GM08714 (cell line): ENCODE results near the gene HEPHL1.

Experiments used
- H3K4me3 ChIP-seq: fragments of 200-500 bp; sonication (Bioruptor generic); 2 replicates; pipeline ENCODE4 v1.5.1; 2014; ENCODE audit warnings: mild to moderate bottlenecking, low read length, inconsistent platforms
- ZNF274 ChIP-seq: IDR thresholded peaks from 2 replicates; pipeline ENCODE4 v1.6.1; 2012; ENCODE audit warnings: mild to moderate bottlenecking, low read depth, low read length

HEPHL1 gene

DNA sequence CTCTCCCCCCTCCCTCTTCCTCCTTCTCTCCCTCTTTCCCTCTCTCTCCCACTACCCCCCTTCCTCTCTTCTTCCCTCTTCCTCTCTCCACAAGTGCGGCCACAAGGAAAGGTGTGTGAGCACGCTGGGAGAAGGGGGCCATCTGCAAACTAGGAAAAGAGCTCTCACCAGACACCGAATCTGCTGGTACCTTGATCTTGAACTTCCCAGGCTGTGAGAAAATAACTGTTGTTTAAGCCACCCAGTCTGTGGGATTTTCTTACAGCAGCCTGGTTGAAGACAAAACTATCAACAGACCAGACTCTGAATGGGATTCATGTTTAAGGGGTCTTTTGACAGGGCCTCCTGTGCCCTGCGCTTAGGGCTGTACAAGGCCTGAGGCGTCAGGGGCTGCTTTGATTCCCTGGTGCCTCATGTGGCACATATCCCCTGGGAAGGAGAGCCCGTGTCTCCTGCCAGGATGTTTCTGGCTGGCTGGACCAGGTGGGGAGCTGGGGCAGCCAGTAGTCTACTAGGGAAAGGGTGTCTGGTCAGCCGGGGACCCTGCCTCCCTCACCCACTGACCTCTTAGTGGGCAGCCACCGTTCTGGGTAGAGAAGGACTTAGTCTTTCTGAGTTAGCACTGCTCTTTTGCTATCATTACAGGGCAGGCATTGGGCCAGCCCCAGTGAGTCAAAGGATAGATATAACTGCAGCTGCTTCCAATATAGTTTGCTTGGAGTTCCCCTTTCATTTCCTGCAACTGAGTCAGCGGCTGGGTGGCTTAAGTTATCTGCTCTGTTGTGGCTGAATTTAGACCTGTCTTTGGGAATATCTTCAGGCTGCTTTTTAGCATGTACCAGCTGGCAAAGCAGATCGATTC, 113.7 kb downstream of the HEPHL1 start:
- no peak for TF ChIP-seq ZNF274

DNA sequence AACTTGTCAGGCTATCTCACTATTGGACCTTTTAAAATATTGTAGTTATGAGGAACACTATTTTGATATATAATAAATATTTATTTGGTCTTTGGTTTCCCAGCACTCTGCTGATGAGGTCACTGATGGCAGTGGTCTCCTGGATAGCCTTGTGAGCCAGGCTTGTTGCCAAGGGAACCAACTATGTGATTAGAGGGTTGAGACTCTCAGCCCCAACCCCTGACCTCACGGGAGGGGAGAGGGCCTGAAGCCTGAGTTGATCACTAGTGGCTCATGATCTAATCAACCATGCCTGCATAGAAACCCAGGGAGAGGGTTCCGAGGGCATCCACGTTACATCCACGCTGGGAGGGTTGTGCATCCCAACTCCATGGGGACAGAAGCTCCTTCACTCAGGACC, 118.3 kb downstream of the HEPHL1 start:
- no peak for TF ChIP-seq ZNF274

More for the DNA sequence above, 113.7 kb downstream of the HEPHL1 start:
- H3K4me3 ChIP-seq = no peak overlapping the region

DNA sequence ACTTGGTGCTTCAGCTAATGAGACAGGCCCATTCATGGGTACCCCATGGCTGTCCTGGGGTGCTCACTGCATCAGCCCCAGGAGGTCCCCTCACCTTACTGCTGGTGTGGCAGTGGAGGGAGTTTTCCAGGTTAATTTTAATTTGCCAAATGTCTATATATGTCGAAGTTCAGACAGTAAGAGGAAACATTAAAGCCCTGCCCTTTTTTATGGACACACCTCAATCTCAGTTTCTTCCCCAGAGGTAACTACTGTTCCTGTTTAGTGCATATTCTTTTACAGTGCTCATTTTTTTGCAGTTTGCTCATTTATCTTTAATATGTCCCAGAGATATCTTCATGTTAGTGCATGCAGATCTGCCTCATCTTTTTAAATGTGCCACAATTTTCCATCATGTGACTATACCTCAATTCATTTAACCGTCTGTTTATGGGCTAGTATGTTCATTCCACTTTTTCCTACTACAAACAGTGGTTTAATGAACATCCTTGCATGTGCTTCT, 119.1 kb downstream of the HEPHL1 start:
- no peak overlapping the region for H3K4me3 ChIP-seq
- TF ChIP-seq ZNF274 = no peak

More for the DNA sequence above, 118.3 kb downstream of the HEPHL1 start:
- no peak overlapping the region for H3K4me3 ChIP-seq

DNA sequence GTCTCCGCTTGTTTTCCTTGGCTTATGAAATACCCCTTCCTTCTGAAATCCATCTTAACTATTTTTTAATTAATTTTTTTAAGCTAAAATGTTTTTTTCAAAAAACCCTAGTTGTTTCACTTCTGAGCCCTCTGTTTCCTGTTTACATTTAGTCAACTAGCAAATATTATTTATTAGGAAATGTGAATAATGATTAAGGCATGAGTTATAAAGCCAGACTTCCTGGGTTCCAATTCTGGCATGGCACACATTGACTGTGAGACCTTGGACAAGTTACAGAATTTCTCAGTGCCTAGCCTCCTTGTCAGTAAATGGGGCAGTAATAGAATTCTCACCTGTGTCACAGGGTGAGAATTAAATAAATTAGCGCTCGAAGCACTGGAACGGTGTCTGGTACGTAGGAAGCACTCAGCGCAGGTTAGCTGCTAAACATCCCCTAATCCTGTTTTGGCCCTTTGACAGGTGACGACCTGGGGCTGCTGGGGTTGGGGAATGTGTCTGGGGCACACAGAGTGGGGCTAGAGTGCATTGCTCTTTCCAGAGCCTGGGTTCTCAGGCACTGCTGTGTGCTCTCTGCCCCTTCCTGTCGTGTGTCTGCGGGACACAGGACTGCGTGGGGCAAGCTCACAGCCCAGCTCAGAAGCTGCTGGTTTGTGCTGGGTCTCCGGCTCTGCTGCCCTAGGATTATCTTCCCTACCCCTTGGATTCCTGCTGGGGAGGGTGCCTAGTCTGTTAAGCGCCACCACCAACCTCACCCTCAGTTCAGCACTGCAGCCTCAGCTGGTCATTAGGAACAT, 120.6 kb downstream of the HEPHL1 start:
- H3K4me3 ChIP-seq = no peak overlapping the region
- no peak for TF ChIP-seq ZNF274

DNA sequence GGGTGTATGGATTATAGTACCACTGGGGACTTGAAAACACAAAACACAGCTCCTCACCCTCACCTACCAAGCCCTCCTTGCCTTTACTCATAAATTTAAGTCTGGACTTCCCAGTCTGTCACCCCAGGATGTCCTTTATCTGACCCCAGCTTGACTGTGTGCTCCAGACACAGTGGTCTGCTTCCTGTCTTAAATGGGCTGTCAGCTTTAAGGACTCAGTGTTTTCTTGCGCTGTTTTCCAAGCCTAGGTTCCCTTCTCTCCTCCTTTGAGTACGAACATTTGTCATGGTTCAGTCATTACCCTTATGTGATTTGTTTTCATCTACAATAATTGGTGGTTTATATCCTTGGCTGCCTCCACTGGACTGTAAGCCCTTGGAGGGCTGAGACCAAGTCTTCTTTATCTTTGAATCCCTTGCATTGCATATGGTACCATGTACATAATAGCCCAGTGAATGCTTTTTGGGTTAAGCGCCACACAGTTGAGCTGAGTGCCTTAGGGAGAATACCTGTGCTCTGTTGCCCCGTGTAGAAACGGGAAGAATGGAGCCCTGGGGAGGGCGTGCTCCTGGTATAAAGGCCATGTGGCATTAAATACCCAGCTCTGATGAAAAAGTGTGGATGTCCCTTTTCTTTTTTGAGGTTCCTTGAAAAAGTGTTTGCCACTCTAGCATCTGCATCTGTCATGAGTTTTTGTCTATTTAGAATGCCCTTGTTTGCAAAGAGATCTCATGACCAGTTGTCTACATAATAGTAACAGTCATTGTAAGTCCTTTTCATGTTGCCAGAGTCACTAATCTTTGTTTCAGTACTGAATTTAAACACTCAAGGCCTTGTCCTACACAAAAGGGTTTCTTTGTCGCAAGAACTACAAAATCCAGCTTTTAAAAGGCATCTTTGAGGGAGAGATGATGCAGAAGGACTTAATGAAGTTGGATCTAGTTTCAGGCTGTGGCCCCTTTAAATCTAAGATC, 121.4 kb downstream of the HEPHL1 start:
- H3K4me3 ChIP-seq = no peak overlapping the region
- TF ChIP-seq ZNF274 = no peak

DNA sequence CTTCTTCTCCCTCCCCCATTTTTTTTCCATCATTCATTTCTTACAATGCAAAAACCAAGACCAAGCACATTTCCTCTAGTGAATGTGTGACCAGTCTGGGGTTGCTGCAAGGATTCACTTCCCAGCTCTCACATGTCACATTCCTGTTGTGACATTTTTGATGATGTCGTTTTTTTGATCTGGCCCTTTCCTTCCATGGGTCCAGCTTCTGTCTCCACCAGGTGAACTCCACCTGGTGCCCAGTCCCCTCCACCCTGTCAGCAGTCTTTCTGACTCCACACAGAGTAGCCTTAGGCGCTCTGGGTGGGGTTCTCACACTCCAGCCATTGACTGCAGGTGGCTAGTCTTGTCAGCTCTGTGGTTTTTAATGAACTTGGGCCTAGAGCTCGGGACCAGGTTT, 123.1 kb downstream of the HEPHL1 start:
- no peak for TF ChIP-seq ZNF274
- no peak overlapping the region for H3K4me3 ChIP-seq

DNA sequence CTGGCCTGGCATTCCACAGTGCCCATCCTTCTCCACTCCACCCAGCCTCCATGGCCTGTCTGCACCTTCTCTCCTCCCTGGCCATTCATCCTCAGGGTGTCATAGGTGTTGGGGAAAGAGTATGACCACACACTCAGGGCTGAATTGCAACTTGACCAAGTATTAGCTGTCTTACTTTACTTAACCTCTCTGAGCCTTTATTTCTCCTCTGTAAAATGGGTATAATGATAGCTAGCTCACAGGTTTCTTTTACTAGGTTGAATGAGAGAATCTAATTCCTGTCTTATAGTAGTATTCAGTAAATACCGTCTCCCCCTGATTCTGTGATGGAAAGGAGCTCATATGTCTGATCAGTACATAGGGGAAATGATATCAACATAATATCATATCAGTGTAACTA, 123.5 kb downstream of the HEPHL1 start:
- no peak for TF ChIP-seq ZNF274
- H3K4me3 ChIP-seq = no peak overlapping the region

DNA sequence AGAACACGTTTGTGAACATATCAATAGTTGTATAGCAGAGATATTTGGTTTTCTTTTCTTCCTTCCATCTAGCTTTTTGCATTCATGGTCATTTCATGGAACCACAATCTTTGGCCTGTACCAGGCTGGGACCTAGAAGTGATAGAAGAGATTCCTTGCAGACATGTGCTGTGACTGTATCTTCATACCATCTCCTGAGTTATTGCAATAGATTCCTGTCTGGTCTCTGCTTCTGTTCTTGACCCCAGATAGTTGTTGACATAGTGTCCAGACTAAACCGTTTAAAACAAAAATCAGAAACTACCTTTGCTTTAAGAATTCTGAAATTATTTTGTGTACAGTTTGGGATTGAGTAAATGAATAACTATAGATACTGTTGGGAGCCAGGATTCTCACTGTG, 124.3 kb downstream of the HEPHL1 start:
- H3K4me3 ChIP-seq = no peak overlapping the region
- TF ChIP-seq ZNF274 = no peak

DNA sequence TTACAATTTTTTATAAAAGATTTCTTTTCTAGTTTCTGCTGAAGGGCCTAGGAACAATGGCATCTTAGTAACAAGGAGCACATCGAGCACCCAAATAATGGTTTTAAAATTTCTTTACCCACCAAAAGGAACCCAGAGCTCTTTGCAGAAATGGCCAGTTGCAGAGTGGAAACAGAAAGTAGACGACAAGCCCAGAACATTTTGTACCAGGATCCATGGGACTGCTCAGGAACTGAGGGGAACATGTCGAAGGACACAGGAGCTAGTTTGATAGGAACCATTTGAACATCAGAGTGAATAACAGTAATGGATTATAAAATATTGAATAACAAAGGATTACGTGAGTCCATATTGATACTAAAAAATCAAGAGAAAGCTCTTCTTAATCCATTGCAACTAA, 124.8 kb downstream of the HEPHL1 start:
- no peak for TF ChIP-seq ZNF274
- H3K4me3 ChIP-seq = no peak overlapping the region

DNA sequence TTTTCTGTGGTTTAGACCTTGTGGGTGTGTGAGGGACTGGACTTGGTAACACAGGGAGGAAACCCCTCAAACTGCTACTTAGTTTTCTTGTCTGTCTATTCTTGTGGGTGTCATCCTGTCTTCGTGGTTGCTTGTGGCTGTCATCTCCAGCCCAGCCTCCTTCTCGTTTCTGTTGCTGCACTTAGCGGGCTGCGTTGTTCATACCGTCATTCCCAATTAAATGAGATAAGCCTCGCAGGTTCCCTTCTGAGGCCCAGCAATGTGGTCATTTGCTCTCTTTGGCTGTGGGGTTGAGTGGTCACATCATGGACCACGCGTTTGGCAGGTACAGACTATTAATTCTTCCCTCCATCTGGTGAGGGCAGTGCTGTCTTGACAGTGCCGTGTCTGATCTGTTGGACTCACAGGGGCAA, 126.3 kb downstream of the HEPHL1 start:
- H3K4me3 ChIP-seq = no peak overlapping the region
- TF ChIP-seq ZNF274 = no peak

DNA sequence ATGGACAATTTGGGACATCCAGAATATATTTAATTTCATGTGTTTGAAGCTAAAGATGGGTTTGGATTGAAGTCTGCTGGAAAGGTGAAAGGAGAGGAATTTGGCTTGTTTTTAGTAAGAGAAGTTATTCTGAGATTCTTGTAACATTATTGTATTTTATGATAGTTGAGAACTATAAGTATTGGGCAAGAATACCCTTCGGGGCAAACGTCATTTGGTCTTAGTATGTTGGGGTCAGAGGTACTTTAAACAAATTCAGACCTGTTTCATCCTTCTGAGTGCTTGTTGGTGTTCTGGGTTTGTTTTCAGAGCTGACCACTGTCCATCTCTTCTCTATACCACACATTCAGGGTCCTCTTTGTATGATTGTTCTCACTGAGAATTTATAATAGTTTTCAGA, 127.0 kb downstream of the HEPHL1 start:
- TF ChIP-seq ZNF274 = no peak
- H3K4me3 ChIP-seq = no peak overlapping the region

DNA sequence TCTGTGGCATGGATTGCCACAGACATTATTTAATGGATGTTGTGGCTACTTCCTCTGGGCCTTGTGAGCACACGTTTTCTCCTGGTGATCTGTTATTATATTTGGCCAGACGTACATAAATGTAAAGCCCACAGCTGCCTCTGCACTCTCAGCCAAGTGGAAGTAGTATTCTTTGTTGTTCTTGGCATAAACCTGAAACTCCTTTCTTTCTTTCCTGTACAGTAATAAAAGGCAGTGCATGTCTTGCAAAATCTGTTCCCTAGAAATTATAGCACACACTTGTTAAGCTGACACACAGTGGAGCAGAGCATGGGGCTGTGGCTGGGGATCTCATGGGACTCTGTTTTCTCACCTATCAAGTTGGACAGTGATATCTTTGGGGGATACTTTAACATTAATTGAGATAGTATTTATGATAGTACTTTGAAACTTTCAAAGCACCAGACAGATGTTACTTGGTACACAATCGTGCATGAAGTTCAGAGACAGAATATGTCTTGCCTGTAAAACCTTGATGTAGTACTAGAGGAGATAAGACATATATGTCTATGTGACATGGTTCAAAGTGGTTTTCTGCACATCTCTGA, 128.4 kb downstream of the HEPHL1 start:
- no peak overlapping the region for H3K4me3 ChIP-seq
- no peak for TF ChIP-seq ZNF274

DNA sequence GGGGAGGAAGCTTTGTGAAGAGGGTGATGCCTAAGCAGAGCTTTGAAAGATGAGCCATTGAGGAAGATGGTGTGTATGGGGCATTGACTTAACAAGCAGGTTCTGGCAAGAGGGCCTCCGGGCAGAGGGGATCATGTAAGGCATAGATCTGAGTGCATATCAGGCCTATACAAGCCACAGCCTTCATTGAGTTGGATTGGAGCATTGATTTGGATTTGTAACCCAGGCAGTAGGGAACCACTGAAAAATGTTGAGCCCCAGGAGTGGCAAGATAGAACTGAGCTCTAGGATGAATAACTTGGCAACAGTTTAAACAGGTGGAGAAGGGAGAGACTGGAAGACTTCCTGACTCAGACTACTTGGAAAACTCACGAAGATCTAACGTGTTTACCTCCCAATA, 128.9 kb downstream of the HEPHL1 start:
- no peak overlapping the region for H3K4me3 ChIP-seq
- no peak for TF ChIP-seq ZNF274
